ENCODE results near the gene PACRG. TPM values are rescaled to one million over a fixed set of nuclear protein-coding genes. Genes with fewer than 3 reads are reported as not detected.

The PACRG gene
- total and polyA plus RNA-seq, 4 donors: 0.47 to 3.8 (median 2.4) TPM

DNA sequence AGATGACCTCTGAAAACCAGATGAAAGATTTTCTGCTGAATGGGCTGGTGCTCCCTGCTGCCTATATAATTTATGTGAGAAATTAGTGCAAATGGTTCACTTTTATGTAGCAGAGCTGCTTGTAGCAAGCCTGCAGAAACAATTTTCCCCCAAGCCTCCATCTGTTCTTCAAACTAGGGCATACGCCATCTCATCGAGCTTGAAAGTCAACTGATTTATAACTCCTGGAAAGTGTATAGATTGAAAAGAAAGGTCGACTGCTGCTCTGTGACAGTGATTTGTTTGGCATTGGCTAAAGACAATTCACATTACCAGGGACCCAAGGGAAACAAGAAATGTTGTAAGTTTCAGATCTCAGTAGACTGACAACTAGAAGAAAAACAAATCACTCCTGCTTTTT, 93.3 kb downstream of the PACRG start:
- Histone ChIP-seq H3K27me3 (ENCODE audit: control insufficient read depth in 4 of 4, insufficient read depth in 4 of 4, low read length in 3 of 4) (no peaks in the 10 kb centered on the region), H3K36me3 (ENCODE audit: control insufficient read depth in 4 of 4, insufficient read depth in 3 of 4, low read depth in 1 of 4, low read length in 3 of 4) (no peaks in the 10 kb centered on the region), H3K4me3 (ENCODE audit: low read depth in 1 of 3, low read length in 3 of 3) (no peak overlapping the region), H3K27ac (ENCODE audit: low read depth in 1 of 2, low read length in 2 of 2) (no peak overlapping the region), H3K9ac (ENCODE audit: low read depth in 1 of 2, low read length in 2 of 2) (no peak overlapping the region), H3K4me1 (ENCODE audit: control insufficient read depth in 4 of 4, insufficient read depth in 4 of 4, low read length in 3 of 4) (no peaks in the 10 kb centered on the region), H3K9me3 (ENCODE audit: control insufficient read depth in 4 of 4, low read length in 3 of 4) (no peaks in the 10 kb centered on the region)
- 61% methylated on average over 3 of the region's 3 CpGs for WGBS
- no peak for DNase-seq (ENCODE audit: low spot score)
- no peak for TF ChIP-seq RAD21 (IDR thresholded peaks at IDR 0.05)
- TF ChIP-seq, protein P1, sequence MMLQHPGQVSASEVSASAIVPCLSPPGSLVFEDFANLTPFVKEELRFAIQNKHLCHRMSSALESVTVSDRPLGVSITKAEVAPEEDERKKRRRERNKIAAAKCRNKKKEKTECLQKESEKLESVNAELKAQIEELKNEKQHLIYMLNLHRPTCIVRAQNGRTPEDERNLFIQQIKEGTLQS (IDR thresholded peaks at IDR 0.05): no peak
- no peak for TF ChIP-seq SP1 (IDR thresholded peaks at IDR 0.05)
- TF ChIP-seq HNF4A (conservative IDR thresholded peaks at IDR 0.05): no peak
- TF ChIP-seq TAF1 (conservative IDR thresholded peaks at IDR 0.05): no peak
- TF ChIP-seq ZBTB33 (IDR thresholded peaks at IDR 0.05): no peak
- TF ChIP-seq YY1 (IDR thresholded peaks at IDR 0.05): no peak
- no peak for TF ChIP-seq NR2F2 (IDR thresholded peaks at IDR 0.05)
- TF ChIP-seq, protein P2, sequence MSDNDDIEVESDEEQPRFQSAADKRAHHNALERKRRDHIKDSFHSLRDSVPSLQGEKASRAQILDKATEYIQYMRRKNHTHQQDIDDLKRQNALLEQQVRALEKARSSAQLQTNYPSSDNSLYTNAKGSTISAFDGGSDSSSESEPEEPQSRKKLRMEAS (IDR thresholded peaks at IDR 0.05): no peak
- no peak for TF ChIP-seq JUND (IDR thresholded peaks at IDR 0.05)

DNA sequence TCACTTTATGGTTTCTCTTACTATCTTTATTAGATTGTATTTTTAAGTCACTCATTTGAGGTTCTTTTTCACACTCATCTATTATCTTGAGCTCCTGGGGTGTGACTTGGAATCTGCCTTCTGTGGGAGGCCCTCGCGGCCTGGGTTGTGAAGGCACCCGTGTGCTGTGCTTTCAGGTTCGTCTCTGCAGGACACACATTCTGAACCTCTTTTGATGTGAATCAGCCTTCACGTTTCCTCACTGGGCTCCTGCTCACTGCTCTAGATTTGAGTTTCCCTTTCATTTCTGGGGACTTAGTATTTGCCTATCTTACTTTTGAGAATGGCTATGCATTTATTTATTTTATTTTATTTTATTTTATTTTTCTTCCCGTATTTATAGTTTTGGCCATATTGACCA, 97.8 kb downstream of the PACRG start:
- Histone ChIP-seq H3K27me3 (ENCODE audit: control insufficient read depth in 4 of 4, insufficient read depth in 4 of 4, low read length in 3 of 4) (no peaks in the 10 kb centered on the region), H3K4me1 (ENCODE audit: control insufficient read depth in 4 of 4, insufficient read depth in 4 of 4, low read length in 3 of 4) (no peaks in the 10 kb centered on the region), H3K36me3 (ENCODE audit: control insufficient read depth in 4 of 4, insufficient read depth in 3 of 4, low read depth in 1 of 4, low read length in 3 of 4) (no peaks in the 10 kb centered on the region), H3K27ac (ENCODE audit: low read depth in 1 of 2, low read length in 2 of 2) (no peak overlapping the region), H3K9me3 (ENCODE audit: control insufficient read depth in 4 of 4, low read length in 3 of 4) (no peaks in the 10 kb centered on the region), H3K4me3 (ENCODE audit: low read depth in 1 of 3, low read length in 3 of 3) (no peak overlapping the region), H3K9ac (ENCODE audit: low read depth in 1 of 2, low read length in 2 of 2) (no peak overlapping the region)
- no peak for DNase-seq (ENCODE audit: low spot score)
- 80% methylated on average over 6 of the region's 6 CpGs for WGBS
- TF ChIP-seq, protein P2 (IDR thresholded peaks at IDR 0.05): no peak
- TF ChIP-seq GABPA (IDR thresholded peaks at IDR 0.05 in 1 of 2, conservative IDR thresholded peaks at IDR 0.05 in 1 of 2): no peak

GRCh38 chr6:162829013-162829742, 101.4 kb downstream of the PACRG start:
- no peak for DNase-seq (ENCODE audit: low spot score)
- Histone ChIP-seq H3K27ac (ENCODE audit: low read depth in 1 of 2, low read length in 2 of 2) (no peak overlapping the region), H3K27me3 (ENCODE audit: control insufficient read depth in 4 of 4, insufficient read depth in 4 of 4, low read length in 3 of 4) (no peaks in the 10 kb centered on the region), H3K36me3 (ENCODE audit: control insufficient read depth in 4 of 4, insufficient read depth in 3 of 4, low read depth in 1 of 4, low read length in 3 of 4) (no peaks in the 10 kb centered on the region), H3K4me1 (ENCODE audit: control insufficient read depth in 4 of 4, insufficient read depth in 4 of 4, low read length in 3 of 4) (no peaks in the 10 kb centered on the region), H3K4me3 (ENCODE audit: low read depth in 1 of 3, low read length in 3 of 3) (no peak overlapping the region), H3K9me3 (ENCODE audit: control insufficient read depth in 4 of 4, low read length in 3 of 4) (no peaks in the 10 kb centered on the region), H3K9ac (ENCODE audit: low read depth in 1 of 2, low read length in 2 of 2) (no peak overlapping the region)
- TF ChIP-seq, protein P2 (IDR thresholded peaks at IDR 0.05): no peak
- 83% methylated on average over 8 of the region's 8 CpGs for WGBS
